HEK293 (cell line): Measurements from ENCODE around the gene SSTR3.

ENCODE experiments used
- KLF10 ChIP-seq: fragments of 450-650 bp; IDR thresholded peaks from 2 replicates; pipeline ENCODE4 v1.5.1; 2018; ENCODE audit warnings: missing biosample characterization, mild to moderate bottlenecking, missing genetic modification characterization
- REST ChIP-seq: fragments of 450-650 bp; formaldehyde crosslinking; IDR thresholded peaks from 2 replicates; pipeline ENCODE4 v1.5.1; 2016; ENCODE audit warnings: missing biosample characterization, missing genetic modification characterization
- ZNF121 ChIP-seq: fragments of 450-650 bp; formaldehyde crosslinking; IDR thresholded peaks from 2 replicates; pipeline ENCODE4 v1.5.1; 2016; ENCODE audit warnings: missing biosample characterization, missing genetic modification characterization

- TF ChIP-seq REST (tag by site-specific recombination) (no peak), KLF10 (no peak), ZNF121 (tag by site-specific recombination) (no peak)
Measured at GRCh38 chr22:37244114-37244921, 32.0 kb upstream of the SSTR3 start, which contains the start of gene RAC2.
